IMR-90 (cell line): ENCODE data around the gene WDR70. TPM values are rescaled to one million over a fixed set of nuclear protein-coding genes. Genes with fewer than 3 reads are reported as not detected.

ENCODE experiments used
- ATAC-seq: fragments of 200-7000 bp; cut with Tn5 transposase; 2 replicates; pipeline ENCODE4 v1.9.1; 2020; ENCODE audit warnings: low read depth, mild to moderate bottlenecking, moderate library complexity
- BruUV-seq: library from RNA; stranded (reverse); fragments of 400-500 nt; replicated peaks from 2 replicates; lab custom pipeline; 2021; lab: Mats Ljungman, UMichigan
- CTCF ChIA-PET: fragments of 300-600 bp; formaldehyde crosslinking; extraction: SDS; loops from one replicate; lab custom pipeline; 2021; ENCODE audit warnings: antibody characterized with exemption; lab: Yijun Ruan, JAX
- POLR2A ChIA-PET: fragments of 300-600 bp; sonication (Branson Sonifier 250); formaldehyde crosslinking; loops from one replicate; lab custom pipeline; 2022; ENCODE audit warnings: antibody characterized with exemption; ENCODE audit not compliant: unreplicated experiment; lab: Charles Lee
- DNase-seq: peaks from one replicate; pipeline ENCODE4 v3.0.0; 2013
- H2AFZ ChIP-seq: replicated peaks from 2 replicates; pipeline ENCODE3; 2013; ENCODE audit warnings: low read length, mild to moderate bottlenecking; ENCODE audit not compliant: poor library complexity
- H2AK5ac ChIP-seq: 2 replicates; pipeline ENCODE4 v1.6.1; 2013; ENCODE audit warnings: low read depth, low read length, inconsistent platforms
- H2AK9ac ChIP-seq: replicated peaks from 2 replicates; pipeline ENCODE3; 2013; ENCODE audit warnings: mild to moderate bottlenecking, low read depth, low read length, moderate library complexity; ENCODE audit not compliant: poor library complexity
- H2BK120ac ChIP-seq: 2 replicates; pipeline ENCODE4 v1.6.1; 2013; ENCODE audit warnings: low read depth, low read length, inconsistent platforms
- H2BK15ac ChIP-seq: 3 replicates; pipeline ENCODE4 v1.6.1; 2013; ENCODE audit warnings: low read depth, low read length, inconsistent platforms
- H2BK20ac ChIP-seq: 2 replicates; pipeline ENCODE4 v1.6.1; 2013; ENCODE audit warnings: low read depth, mild to moderate bottlenecking, inconsistent platforms, low read length, moderate library complexity
- H2BK5ac ChIP-seq: 2 replicates; pipeline ENCODE4 v1.6.1; 2013; ENCODE audit warnings: mild to moderate bottlenecking, low read depth, low read length, inconsistent platforms; ENCODE audit not compliant: poor library complexity, severe bottlenecking
- H3K14ac ChIP-seq: replicated peaks from 2 replicates; pipeline ENCODE4 v1.6.1; 2013; ENCODE audit warnings: low read depth, low read length, inconsistent platforms
- H3K18ac ChIP-seq: 2 replicates; pipeline ENCODE4 v1.6.1; 2013; ENCODE audit warnings: low read depth, low read length, control low read depth
- H3K23ac ChIP-seq: 2 replicates; pipeline ENCODE4 v1.6.1; 2013; ENCODE audit warnings: low read depth, low read length, inconsistent platforms
- H3K27ac ChIP-seq: 2 replicates; pipeline ENCODE4 v1.5.1; 2013; ENCODE audit warnings: mild to moderate bottlenecking, control low read depth, low read length; ENCODE audit not compliant: insufficient read depth
- H3K27me3 ChIP-seq: 2 replicates; pipeline ENCODE4 v1.6.1; 2013; ENCODE audit warnings: low read length; ENCODE audit not compliant: control insufficient read depth, insufficient read depth
- H3K36me3 ChIP-seq: 2 replicates; pipeline ENCODE4 v1.6.1; 2013; ENCODE audit warnings: low read length, mixed read lengths; ENCODE audit not compliant: control insufficient read depth, insufficient read depth
- H3K4ac ChIP-seq: 2 replicates; pipeline ENCODE4 v1.6.1; 2013; ENCODE audit warnings: low read depth, low read length, inconsistent platforms
- H3K4me1 ChIP-seq: 2 replicates; pipeline ENCODE4 v1.6.1; 2013; ENCODE audit warnings: low read length, mixed read lengths; ENCODE audit not compliant: control insufficient read depth, insufficient read depth
- H3K4me2 ChIP-seq: 2 replicates; pipeline ENCODE4 v1.6.1; 2013; ENCODE audit warnings: low read depth, mild to moderate bottlenecking, control low read depth, low read length, moderate library complexity
- H3K4me3 ChIP-seq: 2 replicates; pipeline ENCODE4 v1.5.1; 2013; ENCODE audit warnings: low read depth, mild to moderate bottlenecking, control low read depth, low read length, moderate library complexity; ENCODE audit not compliant: insufficient read depth
- H3K56ac ChIP-seq: 2 replicates; pipeline ENCODE4 v1.6.1; 2013; ENCODE audit warnings: low read length, inconsistent platforms; ENCODE audit not compliant: insufficient read depth; ENCODE audit errors: extremely low read depth
- H3K79me1 ChIP-seq, 2 experiments: 2 replicates each; pipeline ENCODE4 v1.6.1; 2013; ENCODE audit warnings: low read length in 2 of 2, inconsistent platforms in 1 of 2, low read depth in 1 of 2
- H3K9ac ChIP-seq: 2 replicates; pipeline ENCODE4 v1.6.1; 2013; ENCODE audit warnings: low read depth, low read length, control low read depth
- H3K9me1 ChIP-seq: 2 replicates; pipeline ENCODE4 v1.6.1; 2013; ENCODE audit warnings: low read length, inconsistent platforms; ENCODE audit not compliant: insufficient read depth
- H3K9me3 ChIP-seq: 2 replicates; pipeline ENCODE4 v1.6.1; 2013; ENCODE audit warnings: low read length; ENCODE audit not compliant: control insufficient read depth, insufficient read depth
- H4K20me1 ChIP-seq: 2 replicates; pipeline ENCODE4 v1.6.1; 2013; ENCODE audit warnings: low read length, inconsistent platforms; ENCODE audit not compliant: insufficient read depth
- H4K5ac ChIP-seq: 2 replicates; pipeline ENCODE4 v1.6.1; 2013; ENCODE audit warnings: mild to moderate bottlenecking, low read depth, low read length, control low read depth
- H4K8ac ChIP-seq, 2 experiments: 2 replicates each; pipeline ENCODE4 v1.6.1; 2013; ENCODE audit warnings: low read depth in 2 of 2, low read length in 2 of 2, control low read depth in 1 of 2, inconsistent platforms in 1 of 2
- H4K91ac ChIP-seq: 2 replicates; pipeline ENCODE4 v1.6.1; 2013; ENCODE audit warnings: low read depth, low read length, inconsistent platforms; ENCODE audit not compliant: insufficient read depth
- CEBPB ChIP-seq: IDR thresholded peaks from 2 replicates; pipeline ENCODE4 v1.6.1; 2012; ENCODE audit warnings: low read depth, low read length, improper control_type of control experiment
- CHD1 ChIP-seq: IDR thresholded peaks from 2 replicates; pipeline ENCODE4 v1.6.1; 2012; ENCODE audit warnings: low read depth, low read length, improper control_type of control experiment
- CTCF ChIP-seq: conservative IDR thresholded peaks from 2 replicates; pipeline ENCODE4 v1.5.1; 2012; ENCODE audit warnings: mild to moderate bottlenecking, low read depth, low read length, improper control_type of control experiment
- ELK1 ChIP-seq: fragments of 150-350 bp; IDR thresholded peaks from 2 replicates; pipeline ENCODE4 v1.6.1; 2016; ENCODE audit warnings: low read depth, mild to moderate bottlenecking, low read length, moderate library complexity, borderline replicate concordance
- MAZ ChIP-seq: IDR thresholded peaks from 2 replicates; pipeline ENCODE4 v1.6.1; 2012; ENCODE audit warnings: low read depth, mild to moderate bottlenecking, low read length, improper control_type of control experiment, moderate library complexity, borderline replicate concordance
- MXI1 ChIP-seq: IDR thresholded peaks from 2 replicates; pipeline ENCODE4 v1.6.1; 2012; ENCODE audit warnings: low read depth, mild to moderate bottlenecking, low read length, moderate library complexity, borderline replicate concordance
- NFE2L2 ChIP-seq: fragments of 150-350 bp; IDR thresholded peaks from 2 replicates; pipeline ENCODE4 v1.6.1; 2016; ENCODE audit warnings: low read depth, mild to moderate bottlenecking, low read length
- POLR2A ChIP-seq: IDR thresholded peaks from 2 replicates; pipeline ENCODE4 v1.6.1; 2012; ENCODE audit warnings: mild to moderate bottlenecking, low read depth, low read length
- RCOR1 ChIP-seq: IDR thresholded peaks from 2 replicates; pipeline ENCODE4 v1.6.1; 2012; ENCODE audit warnings: mild to moderate bottlenecking, low read length, improper control_type of control experiment; ENCODE audit not compliant: insufficient replicate concordance
- RFX5 ChIP-seq: IDR thresholded peaks from 2 replicates; pipeline ENCODE4 v1.8.0; 2012; ENCODE audit warnings: low read depth, mild to moderate bottlenecking, low read length, moderate library complexity
- WGBS, 2 experiments: methylation state at CpG; one replicate each; pipeline versions ENCODE4 v1.1.5 to v1.1.7; 2013; ENCODE audit warnings: missing lambda C conversion rate in 2 of 2; ENCODE audit not compliant: insufficient read length in 1 of 2; ENCODE audit errors: extremely low coverage in 2 of 2; 5-methylcytosine and 5-hydroxymethylcytosine counted together
- dilution Hi-C: fragments of 300-500 bp; cut with HindIII; formaldehyde crosslinking; loops from one replicate; pipeline ENCODE4 v1.14.3; 2018; ENCODE audit warnings: low sequenced_read_pairs; ENCODE audit not compliant: unreplicated experiment
- in situ Hi-C: fragments of 300-500 bp; cut with MboI; formaldehyde crosslinking; loops from 3 replicates; pipeline ENCODE4 v1.14.3; 2019; ENCODE audit warnings: low sequenced_read_pairs, inconsistent platforms, mixed read lengths
- intact Hi-C: fragments of 100-400 bp; cut with micrococcal nuclease; formaldehyde crosslinking; loops from 2 replicates; pipeline ENCODE4 v1.10.0; 2022
- polyA plus RNA-seq, 3 experiments: library from polyadenylated mRNA; depleted of rRNA; stranded (reverse); fragments of >200 nt; gene quantifications; 2 replicates each; pipeline ENCODE4 v1.2.3, GENCODE V29; 2012; ENCODE audit warnings: low replicate concordance in 1 of 3
- total RNA-seq: library from RNA; depleted of rRNA; stranded (reverse); fragments of >200 nt; gene quantifications from 2 replicates; pipeline ENCODE4 v1.2.3, GENCODE V29; 2012

WDR70 gene
- total and polyA plus RNA-seq, 2 of the 4 experiments (the other 2 are of a cell fraction), result 16.7 to 29.9 TPM

GRCh38 chr5:37576552-37576951 lies 197.4 kb downstream of the WDR70 start:
- dilution Hi-C loops, result no loop called here
- H2BK20ac ChIP-seq, result no peak overlapping the region
- no peak overlapping the region for H2BK5ac ChIP-seq
- H3K4me1 ChIP-seq, result no peaks in the 10 kb centered on the region
- in situ Hi-C loops, result no loop called here
- BruUV-seq, result no TSS peak
- ATAC-seq, result no peak
- no peak overlapping the region for H3K4me3 ChIP-seq
- POLR2A ChIA-PET, result no interaction called here
- no peak overlapping the region for H2BK120ac ChIP-seq
- H2AK5ac ChIP-seq, result no peak overlapping the region
- DNase-seq, result no peak
- no peaks in the 10 kb centered on the region for H3K9me1 ChIP-seq
- H4K8ac ChIP-seq, result no peak overlapping the region
- TF ChIP-seq CHD1 (no peak), ELK1 (no peak), MAZ (no peak), CEBPB (no peak), NFE2L2 (no peak), RFX5 (no peak), MXI1 (no peak), RCOR1 (no peak), CTCF (no peak), POLR2A (no peak)
- H2AFZ ChIP-seq, result no peak overlapping the region
- 0 out of 4 replicates have a peak, but pooled peaks cover 0 to 5% of the 10 kb centered on the region in 2 experiments for H3K79me1 ChIP-seq
- no peak overlapping the region for H2AK9ac ChIP-seq
- H3K9ac ChIP-seq, result no peak overlapping the region
- H3K18ac ChIP-seq, result no peak overlapping the region
- no CpG with 5 or more reads among the region's 3 CpGs for WGBS, 2 experiments
- H3K14ac ChIP-seq, result no peak overlapping the region
- H4K5ac ChIP-seq, result no peak overlapping the region
- no peak overlapping the region for H2BK15ac ChIP-seq
- no peak overlapping the region for H3K4ac ChIP-seq
- H3K9me3 ChIP-seq, result no peaks in the 10 kb centered on the region
- H3K36me3 ChIP-seq, result no peaks in the 10 kb centered on the region
- intact Hi-C loops, result no loop called here
- no peak overlapping the region for H3K27ac ChIP-seq
- no peak overlapping the region for H4K91ac ChIP-seq
- no peaks in the 10 kb centered on the region; the same call in 1 of the 2 replicates for H4K20me1 ChIP-seq
- no peaks in the 10 kb centered on the region for H3K27me3 ChIP-seq
- no peak overlapping the region for H3K56ac ChIP-seq
- no peak overlapping the region for H3K4me2 ChIP-seq
- CTCF ChIA-PET, result no interaction called here
- H3K23ac ChIP-seq, result no peak overlapping the region
